HG02571 (cell line): ENCODE measurements around the gene AMN.
"Not testable (repeated sequence)": the region's sequence is repeated elsewhere in the genome, so short reads cannot be mapped to it uniquely, and the experiment has no call there.

Experiments used
- ATAC-seq: cut with Tn5 transposase; IDR thresholded peaks from one replicate; pipeline ENCODE4 v1.9.1; 2021; ENCODE audit warnings: mild to moderate bottlenecking, moderate library complexity; ENCODE audit not compliant: unreplicated experiment

Gene AMN

GRCh38 chr14:102911991-102912761, 10.3 kb upstream of the AMN start:
- no peak for ATAC-seq

- ATAC-seq: no peak
Observed at GRCh38 chr14:102913341-102914211, 8.9 kb upstream of the AMN start.

- no peak for ATAC-seq
Observed at GRCh38 chr14:102914474-102915291, 7.8 kb upstream of the AMN start.

GRCh38 chr14:102915292-102916110, 7.0 kb upstream of the AMN start:
- ATAC-seq: no peak

GRCh38 chr14:102916347-102917055, 6.0 kb upstream of the AMN start:
- no peak for ATAC-seq

GRCh38 chr14:102917056-102917385, 5.4 kb upstream of the AMN start:
- no peak for ATAC-seq

GRCh38 chr14:102917469-102918211, 4.8 kb upstream of the AMN start:
- no peak for ATAC-seq

GRCh38 chr14:102918438-102918837, 4.0 kb upstream of the AMN start:
- no peak for ATAC-seq

- no peak for ATAC-seq
Observed at GRCh38 chr14:102920273-102920997, 2.0 kb upstream of the AMN start.

- ATAC-seq: no peak
Observed at GRCh38 chr14:102920998-102921304, 1.5 kb upstream of the AMN start.

- ATAC-seq: no peak
Observed at GRCh38 chr14:102923201-102923924, 900 bp downstream of the AMN start.

GRCh38 chr14:102923925-102924486, 1.5 kb downstream of the AMN start:
- no peak for ATAC-seq

- ATAC-seq: no peak
Observed at GRCh38 chr14:102924632-102925588, 2.4 kb downstream of the AMN start.

GRCh38 chr14:102925646-102926045, 3.2 kb downstream of the AMN start:
- ATAC-seq: no peak

- no peak for ATAC-seq
Observed at GRCh38 chr14:102926104-102926503, 3.6 kb downstream of the AMN start.

- ATAC-seq: not testable (repeated sequence)
Observed at GRCh38 chr14:102926840-102927239, 4.4 kb downstream of the AMN start.
